ENCODE results near the gene MTMR4.

DNA sequence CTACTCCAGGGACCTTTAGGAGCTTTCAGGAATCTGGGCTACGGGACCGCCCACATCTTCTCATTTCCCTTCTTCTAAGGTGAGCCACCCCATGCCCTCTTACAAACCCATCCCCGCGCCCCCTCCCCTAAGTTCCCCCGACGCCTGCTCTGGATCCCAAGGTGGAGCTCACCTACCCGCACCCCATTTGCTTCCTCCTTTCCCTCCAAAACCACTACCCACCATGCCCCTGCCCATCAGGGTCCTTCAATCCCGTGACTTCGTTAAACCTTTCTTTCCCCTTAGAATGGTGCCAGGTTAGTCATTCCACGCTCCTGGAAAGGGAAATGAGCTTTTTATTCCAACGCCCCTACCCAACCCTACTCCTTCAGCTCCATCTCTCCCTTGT is 326 bp upstream of the MTMR4 start:
- TF ChIP-seq, protein P1, sequence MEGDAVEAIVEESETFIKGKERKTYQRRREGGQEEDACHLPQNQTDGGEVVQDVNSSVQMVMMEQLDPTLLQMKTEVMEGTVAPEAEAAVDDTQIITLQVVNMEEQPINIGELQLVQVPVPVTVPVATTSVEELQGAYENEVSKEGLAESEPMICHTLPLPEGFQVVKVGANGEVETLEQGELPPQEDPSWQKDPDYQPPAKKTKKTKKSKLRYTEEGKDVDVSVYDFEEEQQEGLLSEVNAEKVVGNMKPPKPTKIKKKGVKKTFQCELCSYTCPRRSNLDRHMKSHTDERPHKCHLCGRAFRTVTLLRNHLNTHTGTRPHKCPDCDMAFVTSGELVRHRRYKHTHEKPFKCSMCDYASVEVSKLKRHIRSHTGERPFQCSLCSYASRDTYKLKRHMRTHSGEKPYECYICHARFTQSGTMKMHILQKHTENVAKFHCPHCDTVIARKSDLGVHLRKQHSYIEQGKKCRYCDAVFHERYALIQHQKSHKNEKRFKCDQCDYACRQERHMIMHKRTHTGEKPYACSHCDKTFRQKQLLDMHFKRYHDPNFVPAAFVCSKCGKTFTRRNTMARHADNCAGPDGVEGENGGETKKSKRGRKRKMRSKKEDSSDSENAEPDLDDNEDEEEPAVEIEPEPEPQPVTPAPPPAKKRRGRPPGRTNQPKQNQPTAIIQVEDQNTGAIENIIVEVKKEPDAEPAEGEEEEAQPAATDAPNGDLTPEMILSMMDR (IDR thresholded peaks at IDR 0.05) = no peak
- no peak for TF ChIP-seq JUND (IDR thresholded peaks at IDR 0.05)
- no peak for TF ChIP-seq CHD2 (IDR thresholded peaks at IDR 0.05; ENCODE audit: low read length, partially characterized antibody)
